Skeletal muscle satellite cell (primary cell): ENCODE results near the gene ESR2.

Experiments
- H3K27me3 ChIP-seq: 2 replicates; pipeline ENCODE4 v1.7.0; 2013; ENCODE audit warnings: low read length; ENCODE audit not compliant: control insufficient read depth, insufficient read depth
- H3K36me3 ChIP-seq: 2 replicates; pipeline ENCODE4 v1.7.0; 2013; ENCODE audit warnings: mild to moderate bottlenecking, control low read depth, low read length; ENCODE audit not compliant: insufficient read depth
- H3K4me1 ChIP-seq: 2 replicates; pipeline ENCODE4 v1.7.0; 2013; ENCODE audit warnings: low read length; ENCODE audit not compliant: control insufficient read depth, insufficient read depth
- H3K4me2 ChIP-seq: 2 replicates; pipeline ENCODE4 v1.7.0; 2013; ENCODE audit warnings: mild to moderate bottlenecking, low read length
- H3K4me3 ChIP-seq: 2 replicates; pipeline ENCODE4 v1.7.0; 2013; ENCODE audit warnings: low read length
- H3K9ac ChIP-seq: 2 replicates; pipeline ENCODE4 v1.7.0; 2013; ENCODE audit warnings: mild to moderate bottlenecking, low read depth, low read length, moderate library complexity
- H3K9me3 ChIP-seq: replicated peaks from 2 replicates; pipeline ENCODE4 v1.7.0; 2013; ENCODE audit warnings: mild to moderate bottlenecking, control low read depth, low read length

Gene ESR2

GRCh38 chr14:64174922-64175782 lies 119.0 kb downstream of the ESR2 start:
- Histone ChIP-seq H3K27me3 (no peaks in the 10 kb centered on the region), H3K9me3 (no peaks in the 10 kb centered on the region), H3K4me1 (no peaks in the 10 kb centered on the region), H3K4me2 (no peak overlapping the region), H3K36me3 (peaks cover 4% of the 10 kb centered on the region), H3K9ac (no peak overlapping the region), H3K4me3 (no peak overlapping the region)

DNA sequence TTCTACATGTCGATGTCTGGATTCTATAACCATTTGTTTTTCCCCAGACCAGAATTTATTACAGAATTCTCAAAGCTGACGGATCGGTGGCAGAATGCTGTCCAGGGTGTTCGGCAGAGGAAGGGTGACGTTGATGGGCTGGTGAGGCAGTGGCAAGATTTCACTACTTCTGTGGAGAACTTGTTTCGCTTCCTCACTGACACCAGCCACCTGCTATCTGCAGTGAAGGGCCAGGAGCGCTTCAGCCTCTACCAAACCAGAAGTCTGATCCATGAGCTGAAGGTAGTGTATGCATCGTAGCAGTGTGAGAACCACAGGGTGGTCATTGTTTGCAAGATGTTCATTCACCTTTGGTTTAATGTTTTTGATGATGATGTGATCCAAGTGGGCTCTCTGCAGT lies 124.0 kb downstream of the ESR2 start:
- no peak overlapping the region for H3K4me3 ChIP-seq
- peaks cover 3% of the 10 kb centered on the region for H3K4me1 ChIP-seq
- no peaks in the 10 kb centered on the region for H3K9me3 ChIP-seq
- H3K36me3 ChIP-seq = peaks cover 5% of the 10 kb centered on the region
- no peak overlapping the region for H3K4me2 ChIP-seq
- H3K9ac ChIP-seq = no peak overlapping the region
- H3K27me3 ChIP-seq = no peaks in the 10 kb centered on the region

DNA sequence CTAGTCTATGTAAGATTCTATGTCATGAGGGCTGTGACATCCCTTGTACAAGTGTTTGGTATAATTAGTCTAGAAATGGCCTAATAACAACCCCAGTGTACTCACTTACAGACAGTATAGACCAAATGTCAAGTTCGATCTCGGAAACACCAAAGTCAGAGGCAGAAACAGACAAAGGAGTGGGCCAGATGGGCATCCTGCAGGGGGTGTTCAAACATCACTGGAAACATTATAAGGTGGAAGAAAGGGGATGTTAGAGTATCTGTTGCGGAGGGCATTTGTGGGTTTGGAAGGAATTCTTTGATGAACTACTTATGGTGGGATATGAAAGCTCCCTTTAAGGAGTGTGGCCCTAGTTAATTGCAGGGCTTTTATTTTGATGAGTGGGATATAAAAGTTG lies 134.6 kb downstream of the ESR2 start:
- no peaks in the 10 kb centered on the region for H3K9me3 ChIP-seq
- no peak overlapping the region for H3K9ac ChIP-seq
- H3K36me3 ChIP-seq = no peaks in the 10 kb centered on the region
- H3K4me1 ChIP-seq = no peaks in the 10 kb centered on the region
- no peak overlapping the region for H3K4me3 ChIP-seq
- H3K4me2 ChIP-seq = no peak overlapping the region
- H3K27me3 ChIP-seq = no peaks in the 10 kb centered on the region

- Histone ChIP-seq H3K9ac (no peak overlapping the region), H3K27me3 (no peaks in the 10 kb centered on the region), H3K4me1 (no peaks in the 10 kb centered on the region), H3K4me3 (no peak overlapping the region), H3K9me3 (no peaks in the 10 kb centered on the region), H3K36me3 (no peaks in the 10 kb centered on the region), H3K4me2 (no peak overlapping the region)
These were observed 135.6 kb downstream of the ESR2 start for GRCh38 chr14:64158608-64159007.

DNA sequence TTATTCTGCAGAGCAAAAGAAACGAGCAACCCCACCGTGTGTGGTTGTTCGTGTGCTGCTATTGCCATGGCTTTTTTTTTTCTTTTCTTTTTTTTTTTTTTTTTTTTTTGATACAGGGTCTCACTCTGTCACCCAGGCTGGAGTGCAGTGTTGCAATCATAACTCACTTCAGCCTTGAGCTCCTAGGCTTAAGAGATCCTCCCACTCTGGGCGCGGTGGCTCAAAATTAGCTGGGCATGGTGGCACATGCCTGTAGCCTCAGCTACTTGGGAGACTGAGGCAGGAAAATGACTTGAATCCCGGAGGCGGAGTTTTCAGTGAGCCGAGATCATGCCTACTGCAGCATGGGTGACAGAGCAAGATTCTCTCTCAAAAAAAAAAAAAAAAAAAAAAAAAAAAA lies 144.2 kb downstream of the ESR2 start:
- Histone ChIP-seq H3K9ac (no peak overlapping the region), H3K27me3 (no peaks in the 10 kb centered on the region), H3K4me3 (no peak overlapping the region), H3K4me2 (no peak overlapping the region), H3K36me3 (no peaks in the 10 kb centered on the region), H3K9me3 (no peaks in the 10 kb centered on the region), H3K4me1 (no peaks in the 10 kb centered on the region)

DNA sequence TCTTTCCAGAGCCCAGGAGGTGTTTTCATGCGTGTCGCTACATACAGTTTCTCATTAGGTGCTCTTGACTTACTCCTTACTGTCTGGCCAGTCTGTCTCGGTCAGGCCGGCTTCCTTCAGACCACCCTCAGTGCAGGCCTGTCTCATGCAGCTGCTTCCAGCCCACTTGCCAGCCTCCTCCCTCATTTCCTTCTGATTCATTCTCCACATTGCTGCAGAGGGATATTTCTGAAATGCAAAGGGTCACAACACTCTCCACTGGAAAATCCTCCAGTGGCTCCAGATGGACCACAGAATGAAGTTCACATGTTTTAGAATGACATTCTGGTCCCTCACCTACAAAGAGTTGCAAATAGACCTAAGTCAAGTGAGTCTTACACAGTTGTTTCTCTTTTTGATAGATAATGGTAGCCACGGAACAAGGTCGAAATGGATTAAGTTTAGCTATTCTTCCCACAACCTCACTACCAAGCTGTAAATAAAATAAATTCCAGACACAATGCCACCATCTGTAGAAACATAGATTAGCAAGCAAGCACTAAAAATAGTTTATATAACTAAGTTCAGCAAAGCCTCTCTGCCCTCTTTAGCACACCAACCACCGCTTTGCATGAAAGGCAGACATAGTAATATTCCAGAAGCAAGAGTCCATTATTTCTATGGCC lies 146.9 kb downstream of the ESR2 start:
- no peaks in the 10 kb centered on the region for H3K9me3 ChIP-seq
- no peaks in the 10 kb centered on the region for H3K36me3 ChIP-seq
- H3K27me3 ChIP-seq = no peaks in the 10 kb centered on the region

DNA sequence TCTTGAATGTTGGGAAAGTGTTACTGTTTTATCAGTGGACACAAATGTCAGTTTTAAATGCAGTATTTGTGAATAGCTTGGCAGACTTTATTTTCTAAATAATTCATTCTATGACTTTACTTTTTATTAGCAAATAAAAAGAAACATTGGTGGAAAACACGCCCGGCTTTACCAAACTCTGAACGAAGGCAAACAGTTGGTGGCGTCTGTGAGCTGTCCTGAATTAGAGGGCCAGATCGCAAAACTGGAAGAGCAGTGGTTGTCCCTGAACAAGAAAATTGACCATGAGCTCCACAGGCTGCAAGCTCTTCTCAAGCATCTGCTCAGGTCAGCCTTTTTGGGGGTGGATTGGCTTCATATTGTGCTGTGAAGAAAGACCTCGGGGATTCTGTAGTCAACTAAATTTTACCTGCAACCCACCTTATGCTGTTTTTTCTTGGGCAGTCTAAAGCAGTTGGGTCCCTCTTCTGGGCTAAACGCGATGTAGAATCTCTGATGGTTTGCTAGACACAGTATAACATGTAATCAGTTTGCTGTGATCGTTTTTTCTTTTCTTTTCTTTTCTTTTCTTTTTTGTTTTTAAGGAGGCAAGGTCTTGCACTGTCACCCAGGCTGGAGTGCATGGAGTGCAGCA lies 156.4 kb downstream of the ESR2 start:
- Histone ChIP-seq H3K9ac (no peak overlapping the region), H3K36me3 (no peaks in the 10 kb centered on the region), H3K4me2 (no peak overlapping the region)

More for the DNA sequence above, 146.9 kb downstream of the ESR2 start:
- no peak overlapping the region for H3K4me3 ChIP-seq
- H3K4me2 ChIP-seq = no peak overlapping the region
- no peaks in the 10 kb centered on the region for H3K4me1 ChIP-seq
- no peak overlapping the region for H3K9ac ChIP-seq

DNA sequence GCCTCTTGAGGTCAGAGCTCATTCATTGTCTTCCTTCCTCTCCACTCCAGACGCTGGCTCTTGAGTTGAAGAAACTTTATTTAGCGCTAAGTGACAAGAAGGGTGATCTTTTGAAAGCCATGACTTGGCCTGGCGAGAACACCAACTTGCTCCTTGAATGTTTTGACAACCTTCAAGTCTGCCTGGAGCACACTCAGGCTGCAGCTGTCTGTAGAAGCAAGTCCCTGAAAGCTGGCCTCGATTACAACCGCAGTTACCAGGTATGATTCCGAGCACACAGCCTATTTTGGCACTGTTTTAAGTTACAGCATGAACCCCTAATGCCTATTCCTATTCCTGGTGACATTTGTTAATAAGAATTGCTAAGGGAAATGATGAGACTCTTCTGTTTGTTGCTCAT lies 167.6 kb downstream of the ESR2 start:
- H3K9me3 ChIP-seq = no peaks in the 10 kb centered on the region
- no peak overlapping the region for H3K4me3 ChIP-seq
- H3K4me1 ChIP-seq = no peaks in the 10 kb centered on the region
- H3K27me3 ChIP-seq = no peaks in the 10 kb centered on the region
- H3K9ac ChIP-seq = no peak overlapping the region
- no peak overlapping the region for H3K4me2 ChIP-seq
- H3K36me3 ChIP-seq = peaks cover 4% of the 10 kb centered on the region

More for the DNA sequence above, 156.4 kb downstream of the ESR2 start:
- no peaks in the 10 kb centered on the region for H3K27me3 ChIP-seq
- H3K4me1 ChIP-seq = no peaks in the 10 kb centered on the region
- no peaks in the 10 kb centered on the region for H3K9me3 ChIP-seq
- H3K4me3 ChIP-seq = no peak overlapping the region

DNA sequence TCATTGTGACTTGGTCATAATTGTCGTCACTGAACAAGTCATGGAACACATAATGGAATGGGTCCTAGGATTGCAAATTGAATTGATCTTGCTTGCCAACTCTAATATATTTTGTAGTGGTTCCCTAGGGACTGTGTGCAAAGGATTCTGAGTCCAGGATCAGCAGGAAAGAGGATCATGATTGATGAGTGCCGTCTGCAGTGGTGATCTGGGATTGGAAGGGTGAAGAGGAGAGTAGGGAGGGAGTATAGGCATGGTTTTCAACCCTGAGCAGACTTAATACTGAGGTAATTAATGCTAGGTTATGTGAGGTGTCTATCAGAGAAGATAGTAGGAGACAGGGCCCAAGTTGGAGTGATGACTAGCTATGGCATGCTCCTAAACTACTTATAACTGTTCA lies 168.9 kb downstream of the ESR2 start:
- Histone ChIP-seq H3K27me3 (no peaks in the 10 kb centered on the region), H3K4me1 (no peaks in the 10 kb centered on the region), H3K9me3 (no peaks in the 10 kb centered on the region), H3K36me3 (peaks cover 4% of the 10 kb centered on the region), H3K9ac (no peak overlapping the region), H3K4me3 (no peak overlapping the region), H3K4me2 (no peak overlapping the region)

GRCh38 chr14:64123241-64123822 lies 170.8 kb downstream of the ESR2 start:
- H3K4me3 ChIP-seq = no peak overlapping the region
- H3K27me3 ChIP-seq = no peaks in the 10 kb centered on the region
- peaks cover 10% of the 10 kb centered on the region for H3K4me1 ChIP-seq
- H3K9ac ChIP-seq = no peak overlapping the region
- no peaks in the 10 kb centered on the region for H3K9me3 ChIP-seq
- H3K4me2 ChIP-seq = no peak overlapping the region
- peaks cover 4% of the 10 kb centered on the region for H3K36me3 ChIP-seq

DNA sequence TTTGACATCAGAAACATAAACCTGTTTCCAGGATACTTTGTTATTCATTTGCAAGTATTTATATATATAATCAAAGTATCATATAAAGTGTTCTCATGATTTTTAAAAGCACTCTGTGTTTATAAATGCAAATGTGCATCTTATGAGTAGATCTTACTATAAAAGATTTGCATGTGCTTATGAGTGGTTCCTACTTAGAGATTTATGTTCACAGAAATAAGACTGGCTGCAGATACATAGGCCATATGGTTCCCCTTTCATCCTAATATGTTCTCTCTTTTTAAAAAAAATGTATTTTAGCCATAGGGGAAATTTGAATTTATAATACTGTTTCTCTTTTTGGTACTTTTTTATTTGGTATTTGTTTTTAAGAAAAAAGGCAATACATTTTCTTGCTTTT lies 174.2 kb downstream of the ESR2 start:
- Histone ChIP-seq H3K36me3 (no peaks in the 10 kb centered on the region), H3K4me1 (peaks cover 20% of the 10 kb centered on the region), H3K4me2 (no peak overlapping the region), H3K9me3 (no peaks in the 10 kb centered on the region), H3K27me3 (no peaks in the 10 kb centered on the region), H3K4me3 (no peak overlapping the region), H3K9ac (no peak overlapping the region)
